Measurements from ENCODE around the gene SMYD3. TPM values are rescaled to one million over a fixed set of nuclear protein-coding genes. Genes with fewer than 3 reads are reported as not detected.

The SMYD3 gene
- total and polyA plus RNA-seq, 2 of the 13 experiments (the other 11 are each of a cell fraction or from before 2014, with no cell fraction given) = 27.7 to 35.8 TPM

DNA sequence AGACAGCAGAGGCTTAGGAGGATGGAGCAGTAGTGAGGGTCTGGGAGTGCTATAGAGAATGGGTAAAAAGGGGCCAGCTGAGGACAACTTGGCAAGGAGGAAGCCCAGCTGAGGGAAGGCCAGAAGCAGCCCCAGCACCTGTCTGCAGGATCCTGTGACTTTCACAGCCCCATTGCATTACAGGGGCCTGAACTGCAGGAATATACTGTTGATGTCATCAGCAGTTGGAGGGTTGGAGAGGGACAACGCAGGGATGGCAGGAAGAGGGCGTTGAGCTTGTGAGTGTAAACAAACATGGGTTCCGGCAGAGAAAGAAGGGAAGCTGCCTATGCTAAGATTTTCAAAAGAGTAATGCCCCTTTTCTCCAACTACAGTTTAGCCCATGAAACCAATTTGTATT is 628.5 kb downstream of the SMYD3 start:
- in situ Hi-C loops (cut with HindIII; ENCODE audit: extremely low pct_ligation_motif_present, low pct_unique_long_range_greater_than_20kb) (no loop called here), intact Hi-C loops (cut with micrococcal nuclease; ENCODE audit: unreplicated experiment) (no loop called here)
- Histone ChIP-seq H3K4me2 (ENCODE audit: low read depth, low read length) (no peak overlapping the region), H3K9ac (ENCODE audit: insufficient read depth, low read depth, low read length) (no peak overlapping the region), H2AFZ (ENCODE audit: low read length) (no peak overlapping the region), H3K79me2 (ENCODE audit: insufficient read depth, low read length) (no peaks in the 10 kb centered on the region), H3K4me1 (ENCODE audit: insufficient read depth, low read length) (peaks cover 7% of the 10 kb centered on the region; the same call in 1 of the 2 replicates), H4K20me1 (ENCODE audit: insufficient read depth, low read length) (no peaks in the 10 kb centered on the region), H3K27ac (ENCODE audit: extremely low read length, insufficient read depth, low read length) (no peak overlapping the region), H3K4me3 (replicated peaks in 1 of 3; ENCODE audit: insufficient read depth in 1 of 3, low read depth in 2 of 3, low read length in 3 of 3) (no peak overlapping the region), H3K36me3 (replicated peaks in 1 of 2; ENCODE audit: control insufficient read depth in 1 of 2, insufficient read depth in 2 of 2, low read length in 2 of 2) (no peaks in the 10 kb centered on the region), H3K27me3 (ENCODE audit: control insufficient read depth in 1 of 2, insufficient read depth in 2 of 2, low read length in 2 of 2) (no peaks in the 10 kb centered on the region), H3K9me3 (ENCODE audit: low read length) (no peaks in the 10 kb centered on the region)
- BruUV-seq (replicated peaks) = no TSS peak
- WGBS (ENCODE audit: low lambda C conversion rate) = 87% methylated on average over 3 of the region's 3 CpGs
- no peak for FAIRE-seq
- ChIA-PET POLR2A (no interaction called here), CTCF (ENCODE audit: low intra/inter-chr PET ratio, low total read pairs) (no interaction called here)
- no peak for DNase-seq (ENCODE audit: low spot score)
- no peak for ATAC-seq
- TF ChIP-seq ZNF629 (CRISPR knock-in tag; conservative IDR thresholded peaks at IDR 0.05) (no peak), ATF1 (CRISPR knock-in tag; IDR thresholded peaks at IDR 0.05) (no peak), SMC3 (IDR thresholded peaks at IDR 0.05; ENCODE audit: low read length) (no peak), ZFP41 (CRISPR knock-in tag; IDR thresholded peaks at IDR 0.05; ENCODE audit: borderline replicate concordance) (no peak), ZNF556 (CRISPR knock-in tag; IDR thresholded peaks at IDR 0.05; ENCODE audit: borderline replicate concordance) (no peak), KAT8 (CRISPR knock-in tag; IDR thresholded peaks at IDR 0.05) (no peak), SALL2 (CRISPR knock-in tag; IDR thresholded peaks at IDR 0.05) (no peak), ZNF557 (CRISPR knock-in tag; IDR thresholded peaks at IDR 0.05) (no peak), ZNF614 (CRISPR knock-in tag; IDR thresholded peaks at IDR 0.05; ENCODE audit: borderline replicate concordance) (no peak), ZNF567 (CRISPR knock-in tag; IDR thresholded peaks at IDR 0.05; ENCODE audit: borderline replicate concordance) (no peak)
- TF ChIP-seq, protein P1, sequence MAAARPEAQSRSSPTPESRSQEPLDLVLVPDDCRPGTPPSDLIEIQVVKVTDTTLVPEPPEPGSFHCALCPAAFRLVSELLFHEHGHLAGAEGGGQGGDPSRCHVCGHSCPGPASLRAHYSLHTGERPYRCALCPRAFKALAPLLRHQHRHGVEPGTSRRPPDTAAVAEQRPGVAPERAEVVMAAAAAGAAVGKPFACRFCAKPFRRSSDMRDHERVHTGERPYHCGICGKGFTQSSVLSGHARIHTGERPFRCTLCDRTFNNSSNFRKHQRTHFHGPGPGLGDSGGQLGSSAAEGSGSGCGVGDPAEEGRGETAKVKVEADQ (CRISPR knock-in tag; IDR thresholded peaks at IDR 0.05; ENCODE audit: borderline replicate concordance) = no peak
- TF ChIP-seq, protein P2, sequence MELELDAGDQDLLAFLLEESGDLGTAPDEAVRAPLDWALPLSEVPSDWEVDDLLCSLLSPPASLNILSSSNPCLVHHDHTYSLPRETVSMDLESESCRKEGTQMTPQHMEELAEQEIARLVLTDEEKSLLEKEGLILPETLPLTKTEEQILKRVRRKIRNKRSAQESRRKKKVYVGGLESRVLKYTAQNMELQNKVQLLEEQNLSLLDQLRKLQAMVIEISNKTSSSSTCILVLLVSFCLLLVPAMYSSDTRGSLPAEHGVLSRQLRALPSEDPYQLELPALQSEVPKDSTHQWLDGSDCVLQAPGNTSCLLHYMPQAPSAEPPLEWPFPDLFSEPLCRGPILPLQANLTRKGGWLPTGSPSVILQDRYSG (CRISPR knock-in tag; IDR thresholded peaks at IDR 0.05) = no peak
- TF ChIP-seq, protein P3, sequence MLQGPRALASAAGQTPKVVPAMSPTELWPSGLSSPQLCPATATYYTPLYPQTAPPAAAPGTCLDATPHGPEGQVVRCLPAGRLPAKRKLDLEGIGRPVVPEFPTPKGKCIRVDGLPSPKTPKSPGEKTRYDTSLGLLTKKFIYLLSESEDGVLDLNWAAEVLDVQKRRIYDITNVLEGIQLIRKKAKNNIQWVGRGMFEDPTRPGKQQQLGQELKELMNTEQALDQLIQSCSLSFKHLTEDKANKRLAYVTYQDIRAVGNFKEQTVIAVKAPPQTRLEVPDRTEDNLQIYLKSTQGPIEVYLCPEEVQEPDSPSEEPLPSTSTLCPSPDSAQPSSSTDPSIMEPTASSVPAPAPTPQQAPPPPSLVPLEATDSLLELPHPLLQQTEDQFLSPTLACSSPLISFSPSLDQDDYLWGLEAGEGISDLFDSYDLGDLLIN (CRISPR knock-in tag; IDR thresholded peaks at IDR 0.05; ENCODE audit: borderline replicate concordance) = no peak
